ENCODE data around the gene CDK5R1. TPM values are rescaled to one million over a fixed set of nuclear protein-coding genes. Genes with fewer than 3 reads are reported as not detected.

CDK5R1 gene
- total RNA-seq, 6 experiments from 2014 or later = 0.37 to 0.90 (median 0.48) TPM

DNA sequence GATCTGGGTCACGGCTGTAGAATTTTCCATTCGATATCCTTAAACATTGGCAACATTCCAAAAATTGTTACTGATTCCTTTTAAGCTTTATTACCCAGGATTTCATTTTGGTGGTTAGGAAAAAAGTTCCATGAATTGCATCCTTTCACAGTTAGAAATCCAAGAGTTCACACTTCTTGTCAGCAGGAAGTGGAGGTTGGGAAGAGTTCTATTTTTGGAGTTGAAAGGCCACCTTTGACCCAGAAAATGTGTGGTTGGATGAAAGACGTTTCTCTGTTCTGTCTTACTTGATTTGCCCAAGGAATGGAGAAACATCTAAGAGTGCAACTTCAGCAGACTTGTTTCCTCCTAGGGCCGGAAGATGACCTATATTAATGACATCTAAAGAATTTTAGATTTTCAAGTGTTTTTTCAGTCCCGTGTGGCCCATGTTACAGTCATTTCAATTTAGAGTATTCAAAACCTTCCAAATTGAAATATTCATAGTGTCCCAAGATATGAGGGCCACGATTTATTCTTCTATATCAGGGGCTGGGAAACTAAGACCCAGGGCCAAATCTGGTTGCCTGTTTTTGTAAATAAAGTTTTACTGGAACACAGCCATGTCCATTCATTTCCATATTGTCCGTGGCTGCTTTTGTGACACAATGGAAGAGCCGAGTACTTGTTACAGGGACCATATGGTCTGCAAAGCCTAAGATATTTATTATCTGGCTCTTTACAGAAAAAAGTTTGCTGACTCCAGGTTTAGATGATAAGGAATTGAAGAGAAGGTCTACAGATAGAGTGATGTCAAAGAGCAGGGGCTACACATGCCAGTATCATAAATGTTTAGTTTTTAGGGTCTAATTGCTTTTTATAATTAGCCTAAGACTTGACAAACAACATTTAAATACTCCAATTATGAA, 50.2 kb downstream of the CDK5R1 start:
- intact Hi-C loops (cut with DNase I) = no loop called here
- DNase-seq = no peak

More for the DNA sequence above, 50.2 kb downstream of the CDK5R1 start:
- TF ChIP-seq, protein P1, sequence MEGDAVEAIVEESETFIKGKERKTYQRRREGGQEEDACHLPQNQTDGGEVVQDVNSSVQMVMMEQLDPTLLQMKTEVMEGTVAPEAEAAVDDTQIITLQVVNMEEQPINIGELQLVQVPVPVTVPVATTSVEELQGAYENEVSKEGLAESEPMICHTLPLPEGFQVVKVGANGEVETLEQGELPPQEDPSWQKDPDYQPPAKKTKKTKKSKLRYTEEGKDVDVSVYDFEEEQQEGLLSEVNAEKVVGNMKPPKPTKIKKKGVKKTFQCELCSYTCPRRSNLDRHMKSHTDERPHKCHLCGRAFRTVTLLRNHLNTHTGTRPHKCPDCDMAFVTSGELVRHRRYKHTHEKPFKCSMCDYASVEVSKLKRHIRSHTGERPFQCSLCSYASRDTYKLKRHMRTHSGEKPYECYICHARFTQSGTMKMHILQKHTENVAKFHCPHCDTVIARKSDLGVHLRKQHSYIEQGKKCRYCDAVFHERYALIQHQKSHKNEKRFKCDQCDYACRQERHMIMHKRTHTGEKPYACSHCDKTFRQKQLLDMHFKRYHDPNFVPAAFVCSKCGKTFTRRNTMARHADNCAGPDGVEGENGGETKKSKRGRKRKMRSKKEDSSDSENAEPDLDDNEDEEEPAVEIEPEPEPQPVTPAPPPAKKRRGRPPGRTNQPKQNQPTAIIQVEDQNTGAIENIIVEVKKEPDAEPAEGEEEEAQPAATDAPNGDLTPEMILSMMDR (IDR thresholded peaks at IDR 0.05) = no peak
- no peak for TF ChIP-seq POLR2A (IDR thresholded peaks at IDR 0.05)
- no peaks in the 10 kb centered on the region for H3K36me3 ChIP-seq
- peak; percentile 27 to 50 (median 37) for ATAC-seq
- peak overlapping the region in 1 of 3 donors; percentile 5 for H3K27ac ChIP-seq
- no peaks in the 10 kb centered on the region for H3K9me3 ChIP-seq
- H3K27me3 ChIP-seq = no peaks in the 10 kb centered on the region
- WGBS (ENCODE audit: insufficient coverage, low coverage, low lambda C conversion rate, missing lambda C conversion rate) = 53% methylated on average over 8 of the region's 8 CpGs
- no peak overlapping the region for H3K4me3 ChIP-seq
- H3K4me1 ChIP-seq = no peaks in the 10 kb centered on the region

Small RNAs within 50 kb of the gene (small RNA-seq; reads per million reads assigned to genes)
- 0 reads per million in 2 experiments for gene RF00019

Other genes with a start within 250 kb of the CDK5R1 start
- under 1 TPM in 2 of 6 experiments, not detected in 4; 0.04 to 0.09 TPM for gene RHBDL3, start 221.2 kb upstream of the CDK5R1 start, total RNA-seq
- 1 to 10 TPM; 7.1 to 8.9 (median 7.3) TPM for gene C17orf75, start 144.8 kb upstream of the CDK5R1 start, total RNA-seq
- gene ZNF207, start 136.8 kb upstream of the CDK5R1 start, total RNA-seq = 10 to 100 TPM; 48.0 to 91.1 (median 68.7) TPM
- gene PSMD11, start 42.5 kb upstream of the CDK5R1 start, total RNA-seq = 10 to 100 TPM; 45.7 to 61.3 (median 51.6) TPM